HS-5 (cell line): Measurements from ENCODE around the gene MCM5.
A peak's percentile ranks its signal among the peaks of the same experiment; 100 is the strongest.
"Not testable (repeated sequence)": the region's sequence is repeated elsewhere in the genome, so short reads cannot be mapped to it uniquely, and the experiment has no call there.

Source experiments
- DNase-seq: peaks from one replicate; pipeline ENCODE4 v3.0.0-alpha.2; 2012; ENCODE audit warnings: low read depth

MCM5 gene

DNA sequence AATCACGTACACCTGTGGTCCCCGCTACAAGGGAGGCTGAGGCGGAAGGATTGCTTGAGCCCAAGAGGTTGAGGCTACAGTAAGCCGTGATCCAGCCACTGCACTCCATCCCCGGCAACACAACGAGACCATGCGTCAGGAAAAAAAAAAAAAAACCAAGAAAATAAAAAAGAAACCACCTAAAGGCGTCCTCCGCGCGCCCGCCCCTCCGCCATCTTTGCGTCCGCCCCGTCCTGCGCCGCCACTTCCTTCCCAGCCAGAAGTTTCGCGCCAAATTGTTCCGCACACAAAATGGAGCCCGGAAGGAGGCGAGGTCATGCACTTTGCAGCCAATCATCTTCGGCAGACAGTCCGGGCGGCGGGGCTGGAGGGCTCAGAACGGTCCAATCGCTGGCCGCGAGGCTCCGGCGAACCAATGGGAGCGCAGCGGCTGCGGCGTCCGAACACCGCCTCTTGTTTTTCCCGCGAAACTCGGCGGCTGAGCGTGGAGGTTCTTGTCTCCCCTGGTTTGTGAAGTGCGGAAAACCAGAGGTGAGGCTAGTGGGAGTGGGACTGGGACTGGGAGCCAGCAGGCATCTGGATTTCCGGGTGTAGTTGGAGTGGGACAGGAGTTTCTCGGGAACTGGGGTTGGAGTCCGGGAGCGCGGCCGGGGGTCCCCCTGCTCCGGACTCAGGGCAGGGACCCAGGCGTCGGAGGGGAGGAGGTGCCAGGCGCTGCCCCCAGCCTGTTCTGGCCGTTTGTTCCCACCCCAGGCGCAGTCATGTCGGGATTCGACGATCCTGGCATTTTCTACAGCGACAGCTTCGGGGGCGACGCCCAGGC, at the start of gene MCM5:
Gene MCM5, plus strand, starts transcription at position 463 of the 823 bp plus-strand sequence. Its CDS starts 299 bp downstream, at position 762.
- peak; percentile 92 for DNase-seq

DNA sequence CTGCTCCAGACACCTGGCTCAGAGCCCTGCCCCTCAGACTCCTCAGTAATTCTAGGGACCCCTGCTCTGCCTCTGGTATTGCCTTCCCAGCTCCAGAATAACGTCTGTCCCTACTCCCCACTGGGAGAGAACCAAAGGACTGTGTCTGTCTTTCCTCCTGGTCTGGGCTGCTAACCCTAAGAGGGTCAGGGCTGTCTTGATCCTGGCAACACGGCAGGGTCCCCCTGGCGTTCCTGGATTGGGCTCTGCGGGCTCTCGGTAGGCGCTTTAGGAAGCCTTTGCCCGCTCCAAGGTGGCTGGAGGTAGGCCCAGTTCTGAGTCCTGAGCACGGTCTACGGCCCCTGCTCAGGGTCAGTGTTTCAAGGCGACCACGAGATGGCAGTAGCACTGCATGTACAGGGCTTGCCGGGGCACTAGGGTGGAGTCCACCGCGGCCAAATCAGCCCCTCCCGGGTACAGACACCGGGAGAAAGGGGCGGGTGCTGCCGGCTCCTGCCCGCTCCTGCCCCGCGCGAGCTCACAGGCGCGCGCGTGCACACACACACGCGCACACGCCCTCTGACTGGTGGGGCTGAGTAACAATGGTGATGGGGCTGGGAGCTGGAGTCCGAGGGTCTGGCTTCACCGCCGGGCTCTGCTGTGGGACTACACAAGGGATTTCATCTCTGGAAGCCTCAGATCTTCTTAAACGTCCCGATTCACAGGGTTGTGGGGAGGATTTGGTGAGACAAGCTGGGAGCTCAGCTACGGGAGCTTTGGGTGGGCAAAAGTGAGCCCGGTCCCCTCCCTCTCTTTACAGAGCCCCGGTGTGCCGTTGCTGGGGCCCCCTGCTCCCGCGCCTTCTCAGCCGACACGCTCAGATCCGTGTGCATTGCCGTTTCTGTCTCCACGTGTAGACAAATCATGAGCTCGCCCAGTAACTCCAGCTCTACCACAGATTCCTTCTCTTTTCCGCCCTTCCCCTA, 49.1 kb upstream of the MCM5 start:
- DNase-seq: peak; percentile 82

DNA sequence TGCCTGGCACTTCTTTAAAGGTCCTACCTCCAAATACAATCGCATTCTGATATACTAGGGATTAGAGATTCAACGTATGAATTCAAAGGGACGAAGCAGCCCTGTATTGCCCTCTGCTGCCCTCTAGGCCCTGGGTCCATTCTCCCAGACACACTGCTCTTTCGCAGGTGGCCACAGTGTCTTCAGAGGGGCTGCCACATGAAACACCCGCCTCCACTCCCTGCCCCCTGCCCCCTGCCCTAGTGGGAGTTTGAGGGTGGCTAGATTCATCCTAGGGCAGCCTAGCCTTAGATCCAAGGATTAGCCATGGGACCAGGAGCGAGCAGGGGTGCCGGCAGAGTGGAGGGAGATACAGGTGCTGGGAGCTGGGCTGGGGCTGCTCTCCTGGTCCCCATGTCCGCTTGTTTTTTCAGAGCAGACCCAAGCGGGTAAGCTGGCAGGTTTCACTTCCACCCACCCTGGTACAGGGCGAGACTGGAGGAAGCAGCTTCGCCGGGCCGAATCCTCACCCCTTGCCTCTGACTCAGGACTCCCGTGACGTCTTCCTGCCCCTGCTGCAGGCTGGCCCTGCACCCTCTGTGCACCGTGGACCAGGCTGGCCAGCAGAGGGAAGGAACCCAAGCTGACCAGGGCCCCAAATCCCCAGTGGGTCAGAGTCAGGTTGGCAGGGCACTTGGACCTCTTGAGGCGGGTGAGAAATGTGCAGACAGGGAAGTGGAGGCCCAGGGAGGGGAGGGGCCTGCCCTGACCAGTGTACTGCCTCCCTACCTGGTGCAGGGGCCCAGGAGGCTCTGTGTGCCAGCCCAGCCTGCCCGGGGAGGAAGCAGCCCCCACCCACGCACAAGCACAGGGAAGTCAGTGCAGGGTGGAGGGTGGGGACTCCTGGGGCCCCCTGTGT, 47.5 kb upstream of the MCM5 start:
- no peak for DNase-seq

DNA sequence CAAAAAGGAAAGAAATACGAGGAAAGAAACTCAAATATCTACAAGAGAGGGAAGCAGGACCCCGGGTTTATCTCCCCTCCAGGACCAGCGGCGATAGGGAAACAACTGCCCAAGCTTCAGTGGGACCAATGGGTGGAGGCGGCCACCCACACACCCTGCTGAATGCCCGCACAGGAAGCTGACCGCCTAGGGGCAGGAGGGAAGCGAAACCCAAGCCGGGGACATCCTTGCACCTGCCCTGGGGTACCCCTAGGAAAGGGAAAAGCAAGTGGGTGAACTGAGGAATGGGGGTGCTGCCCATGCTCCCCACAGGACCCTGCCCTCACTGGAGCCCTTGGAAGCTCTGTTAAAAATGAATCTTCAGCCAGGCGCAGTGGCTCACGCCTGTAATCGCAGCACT, 46.6 kb upstream of the MCM5 start:
- no peak for DNase-seq

DNA sequence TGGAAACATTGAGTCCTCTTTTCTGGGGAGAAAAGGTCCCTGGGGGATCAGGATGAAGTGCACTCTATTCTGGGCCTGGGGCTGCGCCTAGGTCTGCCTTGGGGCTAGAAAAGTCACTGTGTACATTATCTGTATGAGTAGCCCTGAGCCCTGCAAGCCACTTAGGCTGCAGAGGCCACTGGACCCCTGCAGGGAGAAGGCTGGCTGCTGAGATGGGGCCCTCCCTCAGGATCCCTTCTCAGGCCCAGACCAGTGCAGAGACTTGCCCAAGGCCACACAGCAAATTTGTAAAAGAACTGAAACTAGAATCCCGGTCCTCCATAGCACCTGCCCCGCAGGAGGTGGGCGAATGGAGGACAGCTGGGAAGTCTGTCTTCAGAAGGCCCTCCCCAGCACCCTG, 45.9 kb upstream of the MCM5 start:
- DNase-seq: no peak

DNA sequence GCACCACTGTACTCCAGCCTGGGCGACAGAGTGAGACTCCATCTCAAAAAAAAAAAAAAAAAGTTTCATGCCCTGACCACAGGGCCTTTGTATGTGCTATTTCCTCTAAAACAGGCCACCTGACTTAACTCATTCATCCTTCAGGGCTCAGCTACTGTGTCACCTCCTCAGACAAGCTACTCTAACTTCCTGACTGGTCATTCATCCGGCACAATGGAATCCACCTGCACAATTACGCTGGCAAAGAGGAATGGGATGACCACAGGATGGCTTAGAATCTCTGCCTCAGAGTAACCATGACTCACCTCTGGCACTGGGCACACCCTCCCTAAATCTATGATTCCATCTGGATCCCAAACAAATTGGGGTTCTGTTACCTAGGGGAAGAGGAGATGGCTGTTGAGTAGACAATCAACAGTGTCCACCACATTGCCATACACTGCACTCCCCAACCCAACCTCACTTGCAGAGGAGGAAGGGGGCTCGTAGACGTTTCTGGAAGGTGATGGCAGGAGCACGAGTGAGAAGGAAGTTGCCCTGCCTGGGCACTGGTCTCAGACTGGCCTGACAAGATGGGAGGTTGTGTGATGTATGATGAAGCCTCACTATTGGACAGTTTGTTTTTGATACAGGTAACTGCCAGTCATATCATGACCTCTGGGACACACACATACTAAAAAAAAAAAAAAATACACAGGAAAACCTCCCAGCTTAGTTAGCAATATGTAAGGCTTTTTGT, 41.9 kb upstream of the MCM5 start:
- peak; percentile 81 for DNase-seq

DNA sequence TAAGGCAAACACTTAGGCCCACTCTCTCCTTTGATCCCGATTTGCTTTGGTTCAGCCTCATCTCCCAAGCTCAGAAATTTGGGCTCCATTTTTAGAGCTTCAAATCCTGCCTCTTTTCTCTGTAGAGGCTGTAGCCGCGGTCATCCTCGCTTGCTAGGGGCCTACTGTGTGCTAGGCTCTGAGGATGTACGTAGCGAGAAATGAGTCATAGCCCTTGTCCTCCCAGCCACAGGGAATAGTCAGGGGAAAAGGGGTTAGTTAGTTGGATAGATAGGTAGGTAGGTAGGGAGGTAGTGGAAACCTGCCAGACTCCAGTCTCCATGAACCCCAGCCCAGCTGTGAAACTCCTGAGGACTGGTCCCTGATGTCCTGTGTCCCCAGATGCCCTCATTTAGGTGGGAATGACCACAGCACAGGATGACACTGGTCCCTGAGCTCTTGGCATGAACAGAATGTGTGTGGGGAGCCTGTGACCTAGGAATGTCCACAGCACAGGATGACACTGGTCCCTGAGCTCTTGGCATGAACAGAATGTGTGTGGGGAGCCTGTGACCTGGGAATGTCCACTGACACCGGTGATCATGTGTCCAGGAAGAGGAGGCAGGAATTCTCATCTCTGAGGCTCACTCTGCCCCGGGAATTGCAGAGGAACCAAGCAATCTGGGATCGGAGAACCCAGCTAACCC, 40.4 kb upstream of the MCM5 start:
- DNase-seq: no peak

DNA sequence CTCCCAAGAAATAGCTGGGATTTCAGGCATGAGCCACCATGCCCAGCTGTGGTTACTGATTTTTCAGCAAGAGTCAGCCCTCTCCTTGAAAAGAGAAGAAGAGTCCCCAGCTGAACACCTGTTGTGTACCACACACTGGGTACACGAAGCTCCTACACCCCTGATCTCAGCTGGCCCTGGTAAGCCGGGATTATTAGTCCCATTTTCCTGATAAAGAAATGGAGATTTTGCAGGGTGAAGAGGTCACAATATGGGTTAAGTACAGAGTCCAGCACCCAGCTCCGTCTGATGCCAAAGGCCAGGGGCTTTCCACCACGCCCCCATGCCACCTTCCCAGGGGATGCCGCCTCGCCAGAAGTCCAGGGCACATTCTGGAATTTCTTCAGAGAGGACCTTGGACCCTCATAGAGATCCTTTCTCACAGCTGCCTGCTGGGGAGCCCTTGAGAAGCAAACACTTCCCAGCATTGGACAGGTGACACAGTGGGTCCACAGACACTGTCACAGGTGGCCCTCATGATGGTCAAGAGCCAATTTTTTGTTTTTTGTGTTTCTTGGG, 38.9 kb upstream of the MCM5 start:
- no peak for DNase-seq

DNA sequence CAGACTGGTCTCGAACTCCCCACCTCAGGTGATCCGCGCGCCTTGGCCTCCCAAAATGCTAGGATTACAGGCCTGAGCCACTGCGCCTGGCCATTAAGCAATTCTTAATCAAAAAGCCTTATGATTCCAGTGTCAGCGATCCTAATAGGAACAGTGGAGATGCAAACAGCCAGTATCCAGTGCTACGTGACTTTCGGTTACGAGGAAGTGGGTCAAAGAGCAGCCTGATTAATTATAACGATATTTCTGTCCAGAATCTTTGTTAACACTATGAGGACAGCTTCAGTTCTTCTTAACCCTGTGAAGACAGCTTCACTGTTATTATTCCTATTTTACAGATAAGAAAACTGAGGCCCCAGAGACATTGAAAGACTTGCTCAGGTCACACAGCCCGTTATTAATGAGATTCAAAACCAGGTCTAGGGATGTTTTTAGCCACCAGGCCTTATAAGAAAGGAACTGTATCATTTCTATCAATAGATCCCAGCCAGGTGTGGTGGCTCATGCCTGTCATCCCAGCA, 36.3 kb upstream of the MCM5 start:
- no peak for DNase-seq

DNA sequence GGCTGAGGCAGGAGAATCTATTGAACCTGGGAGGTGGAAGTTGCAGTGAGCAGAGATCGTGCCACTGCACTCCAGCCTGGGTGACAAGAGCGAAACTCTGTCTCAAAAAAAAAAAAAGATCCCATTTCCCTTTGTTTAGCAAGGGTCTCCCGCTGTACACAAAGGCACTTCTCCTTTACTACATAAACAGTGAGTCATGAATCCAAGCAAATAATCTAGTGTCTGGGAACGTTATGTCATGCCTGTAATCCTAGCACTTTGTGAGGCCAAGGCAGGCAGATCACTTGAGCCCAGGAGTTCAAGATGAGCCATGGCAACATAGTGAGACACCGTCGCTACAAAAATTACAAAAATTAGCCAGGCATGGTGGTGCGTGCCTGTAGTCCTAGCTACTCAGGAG, 35.7 kb upstream of the MCM5 start:
- DNase-seq: not testable (repeated sequence)

DNA sequence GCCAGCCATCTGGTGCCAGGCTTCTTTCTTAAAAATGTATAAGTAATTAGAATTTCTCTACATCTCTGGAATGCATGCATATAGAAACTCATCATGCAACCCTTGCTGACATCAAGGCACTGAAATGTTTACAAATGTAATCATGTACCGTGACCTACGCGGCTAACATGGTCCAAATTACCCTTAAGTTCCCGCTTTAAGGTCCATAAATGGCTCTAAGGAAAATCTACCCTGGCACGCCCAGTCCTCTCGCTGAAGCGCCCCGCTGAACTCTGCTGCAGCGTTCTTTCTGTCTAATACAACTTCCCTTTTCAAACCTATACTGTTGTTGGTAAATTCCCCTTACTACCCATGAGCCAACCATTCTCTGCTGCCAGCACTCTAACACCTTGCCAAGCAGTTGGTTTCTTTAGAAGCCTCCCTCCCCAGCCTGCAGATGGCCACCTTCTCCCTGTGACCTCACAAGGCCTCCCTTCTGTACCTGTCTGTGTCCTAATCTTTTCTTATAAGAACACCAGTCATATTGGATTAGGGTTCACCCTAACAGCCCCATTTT, 32.5 kb upstream of the MCM5 start:
- DNase-seq: no peak

DNA sequence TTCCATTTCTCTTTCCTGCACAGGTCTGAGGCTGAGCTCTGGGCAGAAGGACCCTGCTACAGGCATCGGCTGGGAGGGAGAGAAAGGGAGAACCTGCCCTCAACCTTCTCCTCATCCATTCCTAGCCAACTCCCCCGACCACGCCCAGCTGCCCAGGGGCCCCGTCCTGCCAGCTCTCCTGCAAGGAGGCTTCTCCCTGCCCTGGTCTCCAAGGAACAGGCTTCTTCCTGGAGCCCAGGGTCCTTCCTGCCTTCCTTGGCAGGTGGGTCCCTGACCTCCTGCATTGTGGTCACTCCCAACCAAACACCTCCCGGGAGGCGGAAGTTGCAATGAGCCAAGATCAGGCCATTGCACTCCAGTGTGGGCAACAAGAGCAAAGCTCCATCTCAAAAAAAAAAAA, 31.6 kb upstream of the MCM5 start:
- no peak for DNase-seq

DNA sequence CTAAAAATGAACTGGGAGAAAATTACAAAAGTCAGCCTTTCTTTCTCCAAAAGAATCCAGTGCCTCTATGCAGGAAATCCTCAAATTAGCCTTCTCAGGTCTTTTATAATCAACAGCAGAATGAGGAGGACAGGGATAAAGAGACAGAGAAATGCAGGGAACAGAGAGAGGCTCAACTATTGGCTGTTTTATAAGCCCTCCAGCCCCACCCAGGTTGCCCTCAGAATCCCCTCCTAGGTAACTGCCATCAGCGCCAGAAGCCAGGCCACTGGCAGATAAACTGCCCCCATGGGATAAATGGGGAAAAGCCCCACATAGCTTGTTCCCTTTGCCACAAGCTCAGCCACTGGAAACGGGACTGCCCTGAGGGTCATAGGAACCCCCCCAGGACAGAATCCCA, 29.9 kb upstream of the MCM5 start:
- no peak for DNase-seq

DNA sequence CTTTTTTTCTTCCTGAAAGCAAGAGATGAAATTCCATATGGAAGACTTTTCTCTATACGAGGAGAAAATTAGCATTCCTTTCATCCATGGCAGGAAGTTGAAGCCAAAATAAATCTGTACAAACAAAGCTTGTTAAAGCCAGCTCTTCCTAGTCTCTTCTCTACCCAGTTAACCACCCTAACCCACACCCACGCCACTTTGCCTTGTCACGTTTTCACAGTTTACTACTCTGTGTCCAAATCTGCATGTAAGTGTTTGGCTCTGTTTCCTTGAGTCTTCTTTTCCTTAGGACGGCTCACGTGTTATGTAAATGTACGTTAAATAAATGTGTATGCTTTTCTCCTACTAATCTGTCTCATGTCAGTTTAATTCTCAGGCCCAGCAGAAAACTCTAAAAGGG, 26.2 kb upstream of the MCM5 start:
- no peak for DNase-seq

DNA sequence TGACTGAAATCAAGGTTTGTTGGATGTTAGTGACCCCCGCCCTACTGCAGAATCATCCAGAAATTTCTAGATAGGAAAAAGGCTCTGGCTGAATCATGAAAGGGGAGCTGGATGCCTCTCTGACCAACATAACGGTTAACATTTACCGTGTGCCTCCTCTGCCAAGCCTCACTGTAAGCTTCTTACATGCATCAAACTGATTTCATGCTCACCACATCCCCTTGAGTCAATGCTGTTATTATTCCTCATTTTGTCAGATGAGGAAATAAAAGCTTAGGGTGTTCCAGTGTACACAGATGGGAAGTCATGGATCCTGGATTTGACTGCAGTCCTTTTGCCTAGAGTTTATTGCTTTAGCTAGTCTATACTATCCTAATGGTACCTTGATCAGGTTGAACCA, 24.9 kb upstream of the MCM5 start:
- DNase-seq: no peak

DNA sequence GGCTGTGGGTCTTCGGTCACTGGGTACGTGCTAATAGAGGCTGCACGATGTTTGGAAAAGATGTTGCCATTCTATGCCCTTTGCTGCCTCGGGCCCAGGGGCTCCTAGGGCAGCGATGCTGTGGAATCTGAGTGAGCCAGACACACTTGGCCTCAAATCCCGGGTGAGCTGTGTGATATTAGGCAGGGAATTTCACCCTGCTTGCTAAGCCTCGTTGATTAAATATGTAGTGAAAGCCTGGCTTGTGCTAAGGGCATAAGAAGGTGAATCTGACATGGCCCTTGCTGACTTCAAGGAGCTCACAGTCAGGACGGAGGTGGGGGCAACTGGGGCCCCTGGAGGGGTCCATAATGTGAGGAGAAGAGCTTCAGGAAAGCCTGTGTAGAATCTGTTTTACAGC, 24.4 kb upstream of the MCM5 start:
- no peak for DNase-seq

DNA sequence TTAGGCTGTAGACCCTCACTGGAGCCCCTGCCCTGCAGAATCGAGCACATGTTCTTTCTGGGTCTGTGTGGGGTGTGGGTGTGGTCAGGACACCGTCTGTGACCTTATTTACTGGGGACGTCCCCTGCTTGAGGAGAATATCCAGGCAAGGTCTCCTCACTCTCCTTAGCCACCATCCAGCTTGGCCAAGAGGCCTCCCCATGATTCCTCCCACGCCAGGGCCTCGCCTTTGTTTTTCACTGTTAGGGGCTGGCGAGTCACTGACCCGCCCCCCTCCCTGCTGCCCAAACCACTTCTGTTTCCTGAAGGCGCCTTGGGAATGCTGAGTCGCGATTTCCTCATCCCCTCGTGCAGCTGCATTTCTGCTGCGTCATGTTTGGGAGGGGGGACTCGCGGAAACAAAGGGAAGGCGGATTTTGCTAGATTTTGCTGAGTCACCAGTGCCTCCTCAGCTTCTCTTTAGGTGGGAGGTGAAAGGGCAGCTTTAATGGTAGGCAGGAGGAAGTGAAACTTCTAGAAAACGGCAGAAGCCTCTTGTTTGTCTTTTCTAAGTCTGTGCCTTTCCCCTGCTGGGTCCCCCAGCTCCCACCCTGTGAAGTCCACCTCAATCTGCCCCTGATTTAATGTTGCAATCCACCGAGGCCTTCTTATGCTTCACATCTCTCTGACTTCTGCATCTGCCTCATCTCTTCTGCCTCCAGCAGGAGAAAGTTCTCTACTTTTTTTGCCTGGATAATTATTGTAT, 23.0 kb upstream of the MCM5 start:
- DNase-seq: peak; percentile 95

DNA sequence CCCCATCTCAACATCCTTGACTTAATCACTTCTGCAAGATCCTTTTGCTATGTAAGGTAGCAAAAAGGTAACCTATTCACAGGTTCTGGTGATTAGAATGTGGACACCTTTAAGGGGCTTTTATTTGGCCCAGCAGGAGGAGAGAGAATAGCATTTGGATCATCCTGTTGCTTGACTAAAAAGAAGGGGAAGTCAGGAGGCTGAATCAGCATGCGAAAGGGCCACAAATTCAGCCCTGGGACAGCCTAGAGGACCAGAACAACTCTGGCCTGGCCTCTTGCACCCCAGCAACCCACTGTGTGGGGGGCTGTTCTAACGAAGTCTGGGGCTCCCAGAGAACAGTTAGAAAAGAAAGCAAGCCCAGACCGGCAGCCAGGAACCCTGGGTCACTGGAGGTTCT, 22.2 kb upstream of the MCM5 start:
- DNase-seq: no peak

DNA sequence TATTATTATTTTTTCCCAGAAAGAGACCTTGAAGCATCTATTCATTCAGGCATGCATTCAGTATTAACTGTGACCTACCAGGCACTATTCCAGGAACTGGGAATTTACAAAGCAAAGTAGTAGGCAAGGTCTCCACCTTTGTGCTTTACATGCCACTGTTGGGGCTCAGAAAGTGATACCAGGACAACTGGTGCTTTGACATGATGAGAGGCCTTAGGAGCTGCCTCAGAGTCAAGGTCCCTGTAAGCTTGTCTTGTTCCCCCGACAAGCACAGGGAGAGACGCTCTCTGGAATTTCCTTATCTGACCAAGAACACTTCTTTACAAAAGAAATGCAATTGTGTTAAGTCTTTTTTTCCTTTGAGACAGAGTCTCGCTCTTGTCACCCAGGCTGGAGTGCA, 21.3 kb upstream of the MCM5 start:
- DNase-seq: no peak
